ENCODE results near the gene PHB1.

PHB1 gene

GRCh38 chr17:49414622-49415350 is at the start of gene PHB1:
PHB1 (minus strand) TSS chr17:49414882; CDS start chr17:49413264, 1,618 bp downstream.
- TF ChIP-seq CTCF (IDR thresholded peaks at IDR 0.05; ENCODE audit: borderline replicate concordance, control extremely low read depth, extremely low read depth, insufficient read depth, missing control alignments), result no peak
- DNase-seq (ENCODE audit: low spot score), result peak; percentile 96
- in situ Hi-C loops (cut with MboI; ENCODE audit: low sequenced_read_pairs, unreplicated experiment), result loop anchor here (25.0 kb wide), 1 partner anchor 273 kb away; the partner anchor contains the start of gene SPOP

- DNase-seq (ENCODE audit: low spot score), result no peak
- no peak for TF ChIP-seq CTCF (IDR thresholded peaks at IDR 0.05; ENCODE audit: borderline replicate concordance, control extremely low read depth, extremely low read depth, insufficient read depth, missing control alignments)
- in situ Hi-C loops (cut with MboI; ENCODE audit: low sequenced_read_pairs, unreplicated experiment), result no loop called here
Observed at GRCh38 chr17:49464049-49464448, 49.4 kb upstream of the PHB1 start.

- in situ Hi-C loops (cut with MboI; ENCODE audit: low sequenced_read_pairs, unreplicated experiment), result no loop called here
- no peak for DNase-seq (ENCODE audit: low spot score)
- no peak for TF ChIP-seq CTCF (IDR thresholded peaks at IDR 0.05; ENCODE audit: borderline replicate concordance, control extremely low read depth, extremely low read depth, insufficient read depth, missing control alignments)
Observed at GRCh38 chr17:49461580-49461979, 46.9 kb upstream of the PHB1 start.

- in situ Hi-C loops (cut with MboI; ENCODE audit: low sequenced_read_pairs, unreplicated experiment), result no loop called here
- no peak for DNase-seq (ENCODE audit: low spot score)
Observed at GRCh38 chr17:49460401-49460800, 45.7 kb upstream of the PHB1 start.

GRCh38 chr17:49459401-49459984 is 44.8 kb upstream of the PHB1 start:
- in situ Hi-C loops (cut with MboI; ENCODE audit: low sequenced_read_pairs, unreplicated experiment), result no loop called here
- TF ChIP-seq CTCF (IDR thresholded peaks at IDR 0.05; ENCODE audit: borderline replicate concordance, control extremely low read depth, extremely low read depth, insufficient read depth, missing control alignments), result no peak
- DNase-seq (ENCODE audit: low spot score), result no peak

More at GRCh38 chr17:49460401-49460800, 45.7 kb upstream of the PHB1 start:
- TF ChIP-seq CTCF (IDR thresholded peaks at IDR 0.05; ENCODE audit: borderline replicate concordance, control extremely low read depth, extremely low read depth, insufficient read depth, missing control alignments), result no peak

- no peak for DNase-seq (ENCODE audit: low spot score)
- in situ Hi-C loops (cut with MboI; ENCODE audit: low sequenced_read_pairs, unreplicated experiment), result no loop called here
- no peak for TF ChIP-seq CTCF (IDR thresholded peaks at IDR 0.05; ENCODE audit: borderline replicate concordance, control extremely low read depth, extremely low read depth, insufficient read depth, missing control alignments)
Observed at GRCh38 chr17:49457564-49458535, 43.2 kb upstream of the PHB1 start.

Data from GM13976 (cell line).